Measurements from ENCODE around the gene SLC8A1.

DNA sequence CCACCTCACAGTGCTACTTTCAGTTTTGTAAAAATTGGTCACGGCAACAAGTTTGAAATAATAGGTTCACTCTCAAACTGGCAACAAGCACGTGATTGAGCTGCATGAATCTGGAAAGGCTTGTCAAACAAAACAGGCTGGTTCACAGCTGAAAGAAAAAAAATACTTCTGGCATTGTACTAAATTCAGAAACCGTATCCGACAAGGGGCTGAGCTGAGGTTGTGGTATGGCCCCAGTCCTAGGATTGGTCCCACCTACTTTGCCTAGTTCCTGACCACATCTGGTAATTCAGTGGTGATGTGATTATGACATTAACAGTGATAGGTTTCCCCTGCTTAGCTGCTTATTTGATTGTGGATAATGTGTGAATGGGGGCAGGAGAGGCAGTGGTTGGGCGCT, 346.3 kb downstream of the SLC8A1 start:
- TF ChIP-seq POLR2A (IDR thresholded peaks at IDR 0.05) = no peak
- TF ChIP-seq, protein P1, sequence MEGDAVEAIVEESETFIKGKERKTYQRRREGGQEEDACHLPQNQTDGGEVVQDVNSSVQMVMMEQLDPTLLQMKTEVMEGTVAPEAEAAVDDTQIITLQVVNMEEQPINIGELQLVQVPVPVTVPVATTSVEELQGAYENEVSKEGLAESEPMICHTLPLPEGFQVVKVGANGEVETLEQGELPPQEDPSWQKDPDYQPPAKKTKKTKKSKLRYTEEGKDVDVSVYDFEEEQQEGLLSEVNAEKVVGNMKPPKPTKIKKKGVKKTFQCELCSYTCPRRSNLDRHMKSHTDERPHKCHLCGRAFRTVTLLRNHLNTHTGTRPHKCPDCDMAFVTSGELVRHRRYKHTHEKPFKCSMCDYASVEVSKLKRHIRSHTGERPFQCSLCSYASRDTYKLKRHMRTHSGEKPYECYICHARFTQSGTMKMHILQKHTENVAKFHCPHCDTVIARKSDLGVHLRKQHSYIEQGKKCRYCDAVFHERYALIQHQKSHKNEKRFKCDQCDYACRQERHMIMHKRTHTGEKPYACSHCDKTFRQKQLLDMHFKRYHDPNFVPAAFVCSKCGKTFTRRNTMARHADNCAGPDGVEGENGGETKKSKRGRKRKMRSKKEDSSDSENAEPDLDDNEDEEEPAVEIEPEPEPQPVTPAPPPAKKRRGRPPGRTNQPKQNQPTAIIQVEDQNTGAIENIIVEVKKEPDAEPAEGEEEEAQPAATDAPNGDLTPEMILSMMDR (IDR thresholded peaks at IDR 0.05 in 4 of 5, conservative IDR thresholded peaks at IDR 0.05 in 1 of 5) = no peak
